Natural killer cell (primary cell): ENCODE measurements around the gene BSCL2. TPM values are rescaled to one million over a fixed set of nuclear protein-coding genes. Genes with fewer than 3 reads are reported as not detected.
"Not testable (repeated sequence)": the region's sequence is repeated elsewhere in the genome, so short reads cannot be mapped to it uniquely, and the experiment has no call there.

Source experiments
- ATAC-seq, 3 donors: fragments of 150-1000 bp in 2 of 3; fragments of 200-7000 bp in 1 of 3; cut with Tn5 transposase; 1 replicate in 1 of 3; 2 replicates in 2 of 3; pipeline ENCODE4 v1.10.0; 2021; ENCODE audit warnings: mild to moderate bottlenecking in 2 of 3, moderate library complexity in 2 of 3
- DNase-seq, 2 donors: peaks; one replicate each; pipeline versions ENCODE4 v3.0.0 to v3.0.0-alpha.2; 2013 to 2021; ENCODE audit warnings: mixed read lengths in 1 of 2
- H3K27ac ChIP-seq: one replicate; pipeline ENCODE4 v1.5.1; 2013; ENCODE audit warnings: mild to moderate bottlenecking, low read length
- H3K27me3 ChIP-seq: one replicate; pipeline ENCODE4 v1.6.1; 2013; ENCODE audit warnings: low read length; ENCODE audit not compliant: control insufficient read depth, insufficient read depth
- H3K36me3 ChIP-seq: one replicate; pipeline ENCODE4 v1.6.1; 2013; ENCODE audit warnings: low read length; ENCODE audit not compliant: control insufficient read depth, insufficient read depth
- H3K4me1 ChIP-seq: one replicate; pipeline ENCODE4 v1.6.1; 2013; ENCODE audit warnings: low read length; ENCODE audit not compliant: control insufficient read depth, insufficient read depth
- H3K4me3 ChIP-seq: one replicate; pipeline ENCODE4 v1.5.1; 2013; ENCODE audit warnings: low read length
- H3K9me3 ChIP-seq: one replicate; pipeline ENCODE4 v1.6.1; 2013; ENCODE audit warnings: low read length; ENCODE audit not compliant: control insufficient read depth, insufficient read depth
- H3K27ac Mint-ChIP-seq, 2 donors: one replicate each; pipeline ENCODE4 v1.8.0; 2022; ENCODE audit warnings: mild to moderate bottlenecking in 2 of 2, mixed read lengths in 2 of 2, moderate library complexity in 1 of 2
- H3K27me3 Mint-ChIP-seq, 2 donors: one replicate each; pipeline ENCODE4 v1.8.0; 2022; ENCODE audit warnings: low read depth in 2 of 2, mixed read lengths in 2 of 2
- H3K36me3 Mint-ChIP-seq: one replicate; pipeline ENCODE4 v1.8.0; 2022; ENCODE audit warnings: mixed read lengths
- H3K4me1 Mint-ChIP-seq, 2 donors: one replicate each; pipeline ENCODE4 v1.8.0; 2022; ENCODE audit warnings: mixed read lengths in 2 of 2
- H3K4me3 Mint-ChIP-seq: one replicate; pipeline ENCODE4 v1.8.0; 2022; ENCODE audit warnings: mild to moderate bottlenecking, moderate library complexity, mixed read lengths
- H3K9me3 Mint-ChIP-seq, 2 donors: one replicate each; pipeline ENCODE4 v1.8.0; 2022; ENCODE audit warnings: mixed read lengths in 2 of 2
- CTCF ChIP-seq: fragments of 200-600 bp; IDR thresholded peaks from one replicate; pipeline ENCODE4 v1.8.0; 2022; ENCODE audit warnings: antibody characterized with exemption
- WGBS: methylation state at CpG from one replicate; pipeline ENCODE4 v1.1.7; 2013; ENCODE audit warnings: missing lambda C conversion rate; ENCODE audit not compliant: insufficient coverage; 5-methylcytosine and 5-hydroxymethylcytosine counted together
- intact Hi-C: fragments of 100-400 bp; cut with micrococcal nuclease; formaldehyde crosslinking; loops from one replicate; pipeline ENCODE4 v1.14.2; 2022
- total RNA-seq, 4 donors: library from RNA; stranded (reverse); fragments of 120-200 nt in 1 of 4; gene quantifications; one replicate each; pipeline versions ENCODE4 v1.2.3 to v1.2.4, GENCODE V29; 2013 to 2022

The BSCL2 gene
- total RNA-seq, 3 donors from 2014 or later (not counting 1 experiment from before 2014, with no cell fraction given) = 19.7 to 22.0 (median 21.2) TPM

GRCh38 chr11:62752994-62753735 lies 45.9 kb upstream of the BSCL2 start:
- ATAC-seq = no peak
- Mint-ChIP-seq H3K27me3 (no peaks in the 10 kb centered on the region), H3K9me3 (no peaks in the 10 kb centered on the region), H3K4me3 (peak overlapping the region; percentile 96), H3K27ac (peak overlapping the region; percentile 91 to 96), H3K4me1 (peaks cover 9 to 13% of the 10 kb centered on the region in 2 donors), H3K36me3 (no peaks in the 10 kb centered on the region)
- no peaks in the 10 kb centered on the region for H3K27me3 ChIP-seq
- H3K4me1 ChIP-seq = peaks cover 22% of the 10 kb centered on the region
- peak overlapping the region; percentile 83 for H3K4me3 ChIP-seq
- 75% methylated on average over 15 of the region's 15 CpGs for WGBS
- peak overlapping the region; percentile 81 for H3K27ac ChIP-seq
- DNase-seq = peak in 1 of 2 donors; percentile 25
- no peak for TF ChIP-seq CTCF
- no peaks in the 10 kb centered on the region for H3K9me3 ChIP-seq
- H3K36me3 ChIP-seq = peaks cover 6% of the 10 kb centered on the region
- intact Hi-C loops = loop anchor here (1.0 kb wide), 3 partner anchors 8 to 44 kb away; partner anchors contain the start of genes HNRNPUL2 and POLR2G

- Mint-ChIP-seq H3K9me3 (no peaks in the 10 kb centered on the region), H3K27me3 (no peaks in the 10 kb centered on the region), H3K36me3 (no peaks in the 10 kb centered on the region), H3K4me3 (peak overlapping the region; percentile 49), H3K27ac (peak overlapping the region in 1 of 2 donors; percentile 14), H3K4me1 (peaks cover 9 to 13% of the 10 kb centered on the region in 2 donors)
- ATAC-seq (no peak), DNase-seq (no peak)
- no peak for TF ChIP-seq CTCF
- H3K4me3 ChIP-seq = no peak overlapping the region
- no peaks in the 10 kb centered on the region for H3K27me3 ChIP-seq
- H3K9me3 ChIP-seq = no peaks in the 10 kb centered on the region
- peaks cover 22% of the 10 kb centered on the region for H3K4me1 ChIP-seq
- WGBS = 94% methylated on average over 14 of the region's 14 CpGs
- H3K27ac ChIP-seq = no peak overlapping the region
- peaks cover 6% of the 10 kb centered on the region for H3K36me3 ChIP-seq
- intact Hi-C loops = no loop called here
Measured at GRCh38 chr11:62752177-62752785, 45.1 kb upstream of the BSCL2 start.

GRCh38 chr11:62749931-62750330 lies 42.7 kb upstream of the BSCL2 start:
- H3K4me3 Mint-ChIP-seq, intact Hi-C loops, ATAC-seq: not testable (repeated sequence)

GRCh38 chr11:62747475-62748160 lies 40.4 kb upstream of the BSCL2 start:
- Mint-ChIP-seq H3K27ac (no peak overlapping the region), H3K4me1 (peaks cover 0 to 6% of the 10 kb centered on the region in 2 donors), H3K27me3 (no peaks in the 10 kb centered on the region), H3K36me3 (no peaks in the 10 kb centered on the region), H3K4me3 (no peak overlapping the region), H3K9me3 (no peaks in the 10 kb centered on the region)
- peaks cover 5% of the 10 kb centered on the region for H3K4me1 ChIP-seq
- 96% methylated on average over 6 of the region's 9 CpGs for WGBS
- no peak overlapping the region for H3K4me3 ChIP-seq
- ATAC-seq (no peak), DNase-seq (no peak)
- intact Hi-C loops = no loop called here
- peaks cover 6% of the 10 kb centered on the region for H3K36me3 ChIP-seq
- no peak overlapping the region for H3K27ac ChIP-seq
- H3K9me3 ChIP-seq = no peaks in the 10 kb centered on the region
- no peaks in the 10 kb centered on the region for H3K27me3 ChIP-seq
- TF ChIP-seq CTCF = no peak

More at GRCh38 chr11:62749931-62750330, 42.7 kb upstream of the BSCL2 start:
- H3K27ac ChIP-seq, H3K9me3 ChIP-seq, H3K9me3 Mint-ChIP-seq, H3K4me3 ChIP-seq, H3K27me3 ChIP-seq, H3K36me3 ChIP-seq, DNase-seq, H3K27me3 Mint-ChIP-seq, H3K36me3 Mint-ChIP-seq, H3K27ac Mint-ChIP-seq: not testable (repeated sequence)
- peaks cover 9 to 13% of the 10 kb centered on the region in 2 donors for H3K4me1 Mint-ChIP-seq
- H3K4me1 ChIP-seq = peaks cover 22% of the 10 kb centered on the region
- WGBS = over 99% methylated on average over 5 of the region's 5 CpGs
